GM23338 (cell line): ENCODE measurements around the gene SPEF1. TPM values are rescaled to one million over a fixed set of nuclear protein-coding genes. Genes with fewer than 3 reads are reported as not detected.

Source experiments
- ATAC-seq: fragments of 200-7000 bp; cut with Tn5 transposase; 3 replicates; pipeline ENCODE4 v1.9.1; 2020
- DNase-seq: peaks from one replicate; pipeline ENCODE4 v3.0.0-alpha.2; 2015; ENCODE audit warnings: low spot score
- H2AFZ ChIP-seq: fragments of 200-600 bp; sonication (generic); 2 replicates; pipeline ENCODE4 v1.8.0; 2016; ENCODE audit warnings: antibody characterized with exemption, mild to moderate bottlenecking, moderate library complexity
- H3F3A ChIP-seq: fragments of 200-600 bp; sonication (generic); replicated peaks from 2 replicates; pipeline ENCODE4 v1.8.0; 2017; ENCODE audit warnings: antibody characterized with exemption, mixed run types, low read depth
- H3K27ac ChIP-seq: fragments of 200-600 bp; sonication (generic); 2 replicates; pipeline ENCODE4 v1.6.1; 2016; ENCODE audit warnings: low read depth
- H3K27me3 ChIP-seq: fragments of 200-600 bp; sonication (generic); 2 replicates; pipeline ENCODE4 v1.8.0; 2016; ENCODE audit warnings: mild to moderate bottlenecking, mixed run types, moderate library complexity; ENCODE audit not compliant: insufficient read depth
- H3K36me3 ChIP-seq: fragments of 200-600 bp; sonication (generic); 2 replicates; pipeline ENCODE4 v1.8.0; 2016; ENCODE audit warnings: mild to moderate bottlenecking; ENCODE audit not compliant: insufficient read depth
- H3K4me1 ChIP-seq: fragments of 200-600 bp; sonication (generic); 2 replicates; pipeline ENCODE4 v1.8.0; 2016; ENCODE audit warnings: mild to moderate bottlenecking, moderate library complexity; ENCODE audit not compliant: insufficient read depth
- H3K4me2 ChIP-seq: fragments of 200-600 bp; sonication (generic); 2 replicates; pipeline ENCODE4 v1.7.1; 2017; ENCODE audit warnings: mixed run types
- H3K4me3 ChIP-seq: fragments of 200-600 bp; sonication (generic); 2 replicates; pipeline ENCODE4 v1.6.1; 2016; ENCODE audit warnings: mixed run types
- H3K79me2 ChIP-seq: fragments of 200-600 bp; sonication (generic); replicated peaks from 2 replicates; pipeline ENCODE4 v1.8.0; 2017; ENCODE audit warnings: mild to moderate bottlenecking; ENCODE audit not compliant: insufficient read depth
- H3K9me2 ChIP-seq: fragments of 200-600 bp; sonication (generic); 2 replicates; pipeline ENCODE4 v1.8.0; 2017; ENCODE audit not compliant: insufficient read depth
- H4K20me1 ChIP-seq: fragments of 200-600 bp; sonication (generic); replicated peaks from 2 replicates; pipeline ENCODE4 v1.8.0; 2017; ENCODE audit warnings: mild to moderate bottlenecking; ENCODE audit not compliant: insufficient read depth
- H3K27ac Mint-ChIP-seq: 2 replicates; pipeline ENCODE4 v1.8.0; 2020; ENCODE audit warnings: inconsistent platforms, mild to moderate bottlenecking, moderate library complexity, mixed read lengths
- H3K27me3 Mint-ChIP-seq: 3 replicates; pipeline ENCODE4 v1.8.0; 2022; ENCODE audit warnings: low read depth, mild to moderate bottlenecking, moderate library complexity, mixed read lengths, inconsistent platforms; ENCODE audit not compliant: insufficient read depth, poor library complexity
- H3K36me3 Mint-ChIP-seq: 3 replicates; pipeline ENCODE4 v1.8.0; 2021; ENCODE audit warnings: low read depth, mild to moderate bottlenecking, inconsistent platforms, moderate library complexity, mixed read lengths
- H3K4me1 Mint-ChIP-seq: 3 replicates; pipeline ENCODE4 v1.8.0; 2020; ENCODE audit warnings: mild to moderate bottlenecking, inconsistent platforms, mixed read lengths
- H3K4me3 Mint-ChIP-seq: 3 replicates; pipeline ENCODE4 v1.8.0; 2021; ENCODE audit warnings: moderate library complexity, mild to moderate bottlenecking, inconsistent platforms, mixed read lengths
- H3K9me3 Mint-ChIP-seq: 3 replicates; pipeline ENCODE4 v1.8.0; 2020; ENCODE audit warnings: moderate library complexity, mild to moderate bottlenecking, inconsistent platforms, mixed read lengths
- CREB1 ChIP-seq: fragments of 250-450 bp; sonication (Bioruptor Pico); IDR thresholded peaks from 2 replicates; pipeline ENCODE4 v1.5.0; 2020; ENCODE audit warnings: low read depth, mild to moderate bottlenecking, moderate library complexity
- ETS1 ChIP-seq: IDR thresholded peaks from 2 replicates; pipeline ENCODE4 v1.6.1; 2016; ENCODE audit warnings: antibody characterized with exemption
- EZH2 ChIP-seq: fragments of 200-600 bp; sonication (generic); IDR thresholded peaks from one replicate; pipeline ENCODE4 v1.8.0; 2017; ENCODE audit warnings: antibody characterized with exemption, mild to moderate bottlenecking, low read depth; ENCODE audit not compliant: unreplicated experiment
- EZH2phosphoT487 ChIP-seq: fragments of 200-600 bp; sonication (generic); IDR thresholded peaks from one replicate; pipeline ENCODE4 v1.8.1; 2018; ENCODE audit warnings: antibody characterized with exemption; ENCODE audit not compliant: unreplicated experiment
- NANOG ChIP-seq: IDR thresholded peaks from 2 replicates; pipeline ENCODE4 v1.6.1; 2016; ENCODE audit warnings: antibody characterized with exemption, borderline replicate concordance
- STAT1 ChIP-seq: IDR thresholded peaks from one replicate; pipeline ENCODE4 v1.6.1; 2016; ENCODE audit warnings: antibody characterized with exemption; ENCODE audit not compliant: unreplicated experiment
- ZNF114 ChIP-seq: fragments of 250-450 bp; sonication (Bioruptor Pico); IDR thresholded peaks from 2 replicates; pipeline ENCODE4 v1.5.0; 2020; ENCODE audit warnings: mild to moderate bottlenecking, moderate library complexity
- ZNF331 ChIP-seq: fragments of 250-450 bp; sonication (Bioruptor Pico); IDR thresholded peaks from 2 replicates; pipeline ENCODE4 v1.5.0; 2020; ENCODE audit warnings: low read depth, mild to moderate bottlenecking, moderate library complexity
- polyA plus RNA-seq: library from polyadenylated mRNA; unstranded; fragments of >200 nt; fragmentation: Nextera tagmentation; extraction: Ambion mirVana; gene quantifications from 2 replicates; pipeline ENCODE4 v1.2.1, GENCODE V29; 2016
- total RNA-seq: library from RNA; depleted of rRNA; stranded (reverse); fragments of >200 nt; shearing (Covaris generic); gene quantifications from 2 replicates; pipeline ENCODE4 v1.2.3, GENCODE V29; 2014
- TF ChIP-seq, protein P1 (sequence below): IDR thresholded peaks from one replicate; pipeline ENCODE4 v1.6.1; 2018; ENCODE audit warnings: antibody characterized with exemption; ENCODE audit not compliant: unreplicated experiment
- TF ChIP-seq, protein P2 (sequence below), 2 experiments: fragments of 200-600 bp in 1 of 2; sonication (generic) in 1 of 2; conservative IDR thresholded peaks; 2 replicates each; pipeline versions ENCODE4 v1.5.1 to v1.6.1; 2016 to 2017; ENCODE audit warnings: antibody characterized with exemption in 2 of 2, low read depth in 2 of 2, mild to moderate bottlenecking in 2 of 2, moderate library complexity in 1 of 2

Gene SPEF1
- total and polyA plus RNA-seq, 2 experiments from 2014 or later = 0.68 to 0.69 TPM

GRCh38 chr20:3777381-3777715 lies 3.9 kb downstream of the SPEF1 start:
- Histone ChIP-seq H3K4me2 (peak overlapping the region; percentile 94), H3K9me2 (no peaks in the 10 kb centered on the region), H3K27me3 (peaks cover 44% of the 10 kb centered on the region), H3K4me3 (peak overlapping the region; percentile 88), H3K4me1 (peaks cover 7% of the 10 kb centered on the region; the same call in 1 of the 2 replicates), H3K36me3 (no peaks in the 10 kb centered on the region), H3K27ac (no peak overlapping the region), H3K79me2 (no peaks in the 10 kb centered on the region), H4K20me1 (peaks cover 3% of the 10 kb centered on the region), H3F3A (peaks cover 12% of the 10 kb centered on the region; the same call in 1 of the 2 replicates), H2AFZ (peak overlapping the region; percentile 99)
- peak; percentile 42 for ATAC-seq
- no peaks in the 10 kb centered on the region for H3K36me3 Mint-ChIP-seq
- H3K9me3 Mint-ChIP-seq = no peaks in the 10 kb centered on the region
- H3K27ac Mint-ChIP-seq = no peak overlapping the region
- TF ChIP-seq, protein P1, sequence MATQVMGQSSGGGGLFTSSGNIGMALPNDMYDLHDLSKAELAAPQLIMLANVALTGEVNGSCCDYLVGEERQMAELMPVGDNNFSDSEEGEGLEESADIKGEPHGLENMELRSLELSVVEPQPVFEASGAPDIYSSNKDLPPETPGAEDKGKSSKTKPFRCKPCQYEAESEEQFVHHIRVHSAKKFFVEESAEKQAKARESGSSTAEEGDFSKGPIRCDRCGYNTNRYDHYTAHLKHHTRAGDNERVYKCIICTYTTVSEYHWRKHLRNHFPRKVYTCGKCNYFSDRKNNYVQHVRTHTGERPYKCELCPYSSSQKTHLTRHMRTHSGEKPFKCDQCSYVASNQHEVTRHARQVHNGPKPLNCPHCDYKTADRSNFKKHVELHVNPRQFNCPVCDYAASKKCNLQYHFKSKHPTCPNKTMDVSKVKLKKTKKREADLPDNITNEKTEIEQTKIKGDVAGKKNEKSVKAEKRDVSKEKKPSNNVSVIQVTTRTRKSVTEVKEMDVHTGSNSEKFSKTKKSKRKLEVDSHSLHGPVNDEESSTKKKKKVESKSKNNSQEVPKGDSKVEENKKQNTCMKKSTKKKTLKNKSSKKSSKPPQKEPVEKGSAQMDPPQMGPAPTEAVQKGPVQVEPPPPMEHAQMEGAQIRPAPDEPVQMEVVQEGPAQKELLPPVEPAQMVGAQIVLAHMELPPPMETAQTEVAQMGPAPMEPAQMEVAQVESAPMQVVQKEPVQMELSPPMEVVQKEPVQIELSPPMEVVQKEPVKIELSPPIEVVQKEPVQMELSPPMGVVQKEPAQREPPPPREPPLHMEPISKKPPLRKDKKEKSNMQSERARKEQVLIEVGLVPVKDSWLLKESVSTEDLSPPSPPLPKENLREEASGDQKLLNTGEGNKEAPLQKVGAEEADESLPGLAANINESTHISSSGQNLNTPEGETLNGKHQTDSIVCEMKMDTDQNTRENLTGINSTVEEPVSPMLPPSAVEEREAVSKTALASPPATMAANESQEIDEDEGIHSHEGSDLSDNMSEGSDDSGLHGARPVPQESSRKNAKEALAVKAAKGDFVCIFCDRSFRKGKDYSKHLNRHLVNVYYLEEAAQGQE = no peak
- TF ChIP-seq CREB1 (CRISPR knock-in tag) (no peak), STAT1 (no peak), NANOG (no peak), ETS1 (0 out of 2 replicates have a peak, but pooled peaks have one; percentile 19), EZH2phosphoT487 (no peak), EZH2 (no peak)
- TF ChIP-seq, protein P2, sequence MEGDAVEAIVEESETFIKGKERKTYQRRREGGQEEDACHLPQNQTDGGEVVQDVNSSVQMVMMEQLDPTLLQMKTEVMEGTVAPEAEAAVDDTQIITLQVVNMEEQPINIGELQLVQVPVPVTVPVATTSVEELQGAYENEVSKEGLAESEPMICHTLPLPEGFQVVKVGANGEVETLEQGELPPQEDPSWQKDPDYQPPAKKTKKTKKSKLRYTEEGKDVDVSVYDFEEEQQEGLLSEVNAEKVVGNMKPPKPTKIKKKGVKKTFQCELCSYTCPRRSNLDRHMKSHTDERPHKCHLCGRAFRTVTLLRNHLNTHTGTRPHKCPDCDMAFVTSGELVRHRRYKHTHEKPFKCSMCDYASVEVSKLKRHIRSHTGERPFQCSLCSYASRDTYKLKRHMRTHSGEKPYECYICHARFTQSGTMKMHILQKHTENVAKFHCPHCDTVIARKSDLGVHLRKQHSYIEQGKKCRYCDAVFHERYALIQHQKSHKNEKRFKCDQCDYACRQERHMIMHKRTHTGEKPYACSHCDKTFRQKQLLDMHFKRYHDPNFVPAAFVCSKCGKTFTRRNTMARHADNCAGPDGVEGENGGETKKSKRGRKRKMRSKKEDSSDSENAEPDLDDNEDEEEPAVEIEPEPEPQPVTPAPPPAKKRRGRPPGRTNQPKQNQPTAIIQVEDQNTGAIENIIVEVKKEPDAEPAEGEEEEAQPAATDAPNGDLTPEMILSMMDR (conservative IDR thresholded peaks at IDR 0.05; ENCODE audit: low read depth in 2 of 2) = no peak
- DNase-seq = peak; percentile 70
- H3K4me3 Mint-ChIP-seq = peak overlapping the region; percentile 77
- H3K27me3 Mint-ChIP-seq = peaks cover 32% of the 10 kb centered on the region
- H3K4me1 Mint-ChIP-seq = peaks cover 13% of the 10 kb centered on the region

DNA sequence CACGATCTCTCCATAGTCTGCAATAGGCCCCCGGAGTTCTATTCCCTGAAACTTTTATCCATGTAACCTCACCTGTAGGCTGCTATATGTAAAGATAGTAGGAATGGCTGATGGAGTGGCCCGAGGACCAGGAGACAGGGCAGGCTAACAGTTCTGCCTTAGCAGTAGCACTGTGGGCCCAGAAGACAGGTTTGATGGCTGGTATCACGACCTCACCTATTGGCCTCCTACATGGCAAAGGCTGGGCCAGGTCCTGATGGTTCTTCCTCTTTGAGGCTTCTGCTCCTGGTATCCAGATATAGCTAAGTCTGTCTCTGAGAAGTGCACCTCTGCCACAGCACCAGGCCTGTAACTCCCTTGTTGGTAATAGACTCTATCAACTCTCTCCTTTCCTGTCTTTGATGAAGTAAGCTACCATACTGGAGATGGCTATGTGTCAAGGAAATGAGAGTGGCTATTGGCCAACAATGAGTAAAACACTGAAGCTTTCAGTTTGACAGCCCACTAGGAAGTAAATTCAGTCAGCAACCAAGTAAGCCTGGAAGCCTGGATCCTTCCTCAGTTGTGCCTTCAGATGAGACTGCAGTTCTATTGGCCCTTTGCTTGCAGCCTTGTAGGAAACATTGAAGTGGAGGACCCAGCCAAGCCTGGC lies 5.7 kb downstream of the SPEF1 start:
- ATAC-seq = no peak
- H2AFZ ChIP-seq = no peak overlapping the region
- 0 out of 2 replicates have a peak, but pooled peaks cover 8% of the 10 kb centered on the region for H3F3A ChIP-seq
- H3K27me3 Mint-ChIP-seq = peaks cover 34% of the 10 kb centered on the region
- no peak overlapping the region for H3K27ac Mint-ChIP-seq
- no peak for DNase-seq
- no peaks in the 10 kb centered on the region for H3K9me2 ChIP-seq
- H3K4me3 ChIP-seq = no peak overlapping the region
- no peaks in the 10 kb centered on the region for H3K36me3 Mint-ChIP-seq
- H3K4me3 Mint-ChIP-seq = no peak overlapping the region
- peaks cover 7% of the 10 kb centered on the region; the same call in 1 of the 2 replicates for H3K4me1 ChIP-seq
- no peaks in the 10 kb centered on the region for H3K79me2 ChIP-seq
- H3K9me3 Mint-ChIP-seq = no peaks in the 10 kb centered on the region
- H4K20me1 ChIP-seq = no peaks in the 10 kb centered on the region
- peaks cover 41% of the 10 kb centered on the region for H3K27me3 ChIP-seq
- peaks cover 9% of the 10 kb centered on the region for H3K4me1 Mint-ChIP-seq
- H3K4me2 ChIP-seq = no peak overlapping the region
- no peak overlapping the region for H3K27ac ChIP-seq
- H3K36me3 ChIP-seq = no peaks in the 10 kb centered on the region
- TF ChIP-seq ETS1 (no peak), CREB1 (CRISPR knock-in tag) (no peak), ZNF114 (no peak), ZNF331 (CRISPR knock-in tag) (no peak), NANOG (no peak)
- TF ChIP-seq, protein P2 (conservative IDR thresholded peaks at IDR 0.05; ENCODE audit: low read depth in 2 of 2) = no peak
